ENCODE data around the gene CIB4. TPM values are rescaled to one million over a fixed set of nuclear protein-coding genes. Genes with fewer than 3 reads are reported as not detected.

The CIB4 gene
- total RNA-seq, 1 experiment from 2014 or later: not detected

DNA sequence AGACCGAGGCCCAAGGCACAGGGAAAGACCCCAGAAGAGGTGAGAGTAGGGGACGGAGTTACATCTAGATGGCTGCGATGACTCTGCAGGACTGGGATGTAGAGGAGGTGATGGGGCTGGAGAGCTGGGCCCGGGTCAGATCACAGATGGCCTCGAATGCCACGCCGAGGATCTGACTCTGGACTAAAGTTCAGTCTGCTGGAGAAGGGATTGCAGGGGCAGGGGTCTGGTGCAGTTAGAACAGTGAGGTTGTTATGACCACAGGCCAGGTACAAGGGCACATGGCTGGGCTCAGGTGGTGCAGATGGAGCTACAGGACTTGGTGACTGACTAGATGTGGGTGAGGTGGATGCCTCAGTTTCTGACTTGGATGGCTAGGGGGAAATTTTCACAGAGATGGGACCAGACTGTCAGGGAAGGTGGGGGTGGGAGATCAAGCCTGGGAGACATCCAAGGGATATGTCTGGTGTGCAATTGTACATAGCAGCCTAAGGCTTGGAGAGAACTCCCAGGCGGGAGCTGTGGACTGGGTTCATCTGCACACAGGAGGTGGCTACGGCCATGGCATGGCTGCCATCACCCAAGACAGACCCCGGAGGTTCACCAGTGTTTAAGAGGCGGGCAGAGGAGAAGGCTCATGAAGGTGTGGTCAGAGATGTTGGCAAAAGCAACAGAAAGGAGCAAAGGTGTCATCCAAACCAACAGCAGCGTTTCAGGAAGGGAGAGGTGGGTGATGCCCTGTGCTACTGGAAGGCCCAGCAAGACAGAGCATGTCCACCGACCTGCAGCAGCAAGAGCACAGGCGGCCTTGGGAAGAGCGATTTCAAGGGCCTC, 66.9 kb downstream of the CIB4 start:
- DNase-seq (ENCODE audit: low spot score): no peak
- ChIA-PET CTCF (no interaction called here), POLR2A (ENCODE audit: low non-redundant PET) (no interaction called here)
- Histone ChIP-seq H3K27me3 (replicated peaks; ENCODE audit: insufficient read depth, low read depth, low read length, poor library complexity) (peaks cover 8% of the 10 kb centered on the region), H3K9me3 (ENCODE audit: low read depth, low read length, poor library complexity, severe bottlenecking) (no peaks in the 10 kb centered on the region), H3K36me3 (ENCODE audit: insufficient read depth, low read length, poor library complexity, severe bottlenecking) (no peaks in the 10 kb centered on the region), H3K4me3 (ENCODE audit: low read depth, low read length, poor library complexity, severe bottlenecking) (no peak overlapping the region), H3K4me1 (ENCODE audit: insufficient read depth, low read length, poor library complexity, severe bottlenecking) (no peaks in the 10 kb centered on the region), H3K27ac (ENCODE audit: low read depth, low read length, poor library complexity, severe bottlenecking) (no peak overlapping the region)
- BruUV-seq (replicated peaks): no TSS peak
- intact Hi-C loops (cut with micrococcal nuclease; ENCODE audit: unreplicated experiment): no loop called here
- TF ChIP-seq, protein P1, sequence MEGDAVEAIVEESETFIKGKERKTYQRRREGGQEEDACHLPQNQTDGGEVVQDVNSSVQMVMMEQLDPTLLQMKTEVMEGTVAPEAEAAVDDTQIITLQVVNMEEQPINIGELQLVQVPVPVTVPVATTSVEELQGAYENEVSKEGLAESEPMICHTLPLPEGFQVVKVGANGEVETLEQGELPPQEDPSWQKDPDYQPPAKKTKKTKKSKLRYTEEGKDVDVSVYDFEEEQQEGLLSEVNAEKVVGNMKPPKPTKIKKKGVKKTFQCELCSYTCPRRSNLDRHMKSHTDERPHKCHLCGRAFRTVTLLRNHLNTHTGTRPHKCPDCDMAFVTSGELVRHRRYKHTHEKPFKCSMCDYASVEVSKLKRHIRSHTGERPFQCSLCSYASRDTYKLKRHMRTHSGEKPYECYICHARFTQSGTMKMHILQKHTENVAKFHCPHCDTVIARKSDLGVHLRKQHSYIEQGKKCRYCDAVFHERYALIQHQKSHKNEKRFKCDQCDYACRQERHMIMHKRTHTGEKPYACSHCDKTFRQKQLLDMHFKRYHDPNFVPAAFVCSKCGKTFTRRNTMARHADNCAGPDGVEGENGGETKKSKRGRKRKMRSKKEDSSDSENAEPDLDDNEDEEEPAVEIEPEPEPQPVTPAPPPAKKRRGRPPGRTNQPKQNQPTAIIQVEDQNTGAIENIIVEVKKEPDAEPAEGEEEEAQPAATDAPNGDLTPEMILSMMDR (conservative IDR thresholded peaks at IDR 0.05; ENCODE audit: low read depth, low read length): no peak
- no peak for TF ChIP-seq EZH2 (IDR thresholded peaks at IDR 0.05; ENCODE audit: borderline replicate concordance, low read depth, low read length, poor library complexity, severe bottlenecking)

DNA sequence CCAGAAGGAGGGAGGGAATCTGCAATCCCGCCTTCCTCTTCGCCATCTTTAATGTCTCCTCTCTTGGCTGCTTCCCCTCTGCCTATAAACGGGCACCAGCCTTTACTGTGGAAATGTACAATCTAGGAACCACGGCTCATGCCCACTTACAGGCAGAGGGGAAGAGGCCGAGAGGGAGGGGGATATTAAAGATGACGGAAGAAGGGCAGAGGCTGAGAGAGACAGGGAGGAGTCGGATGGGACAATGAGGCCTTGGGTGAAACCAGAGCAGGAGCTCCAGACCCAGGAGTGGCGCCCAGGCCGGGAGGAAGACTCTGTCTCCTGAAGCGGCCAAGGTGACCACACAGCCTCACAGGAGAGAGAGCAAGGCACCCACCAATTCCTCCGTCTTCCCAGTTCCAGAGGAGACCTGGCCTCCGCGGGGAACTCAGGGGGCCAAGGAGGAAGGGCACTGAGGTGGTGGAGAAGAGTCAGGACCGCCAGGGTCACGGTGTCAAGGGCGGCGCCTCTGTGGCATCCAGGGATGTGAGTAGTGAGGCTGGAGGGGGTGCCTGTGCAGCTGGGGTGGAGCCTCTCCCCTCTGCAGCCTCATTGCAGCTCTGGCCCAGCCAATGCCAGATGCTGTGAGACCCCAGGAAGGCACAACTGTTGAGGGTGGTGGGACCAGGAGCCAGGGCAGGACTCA, 67.8 kb downstream of the CIB4 start:
- CTCF ChIA-PET: no interaction called here
- no peak for DNase-seq (ENCODE audit: low spot score)
- intact Hi-C loops (cut with micrococcal nuclease; ENCODE audit: unreplicated experiment): no loop called here
- Histone ChIP-seq H3K27me3 (replicated peaks; ENCODE audit: insufficient read depth, low read depth, low read length, poor library complexity) (peaks cover 8% of the 10 kb centered on the region), H3K27ac (ENCODE audit: low read depth, low read length, poor library complexity, severe bottlenecking) (no peak overlapping the region), H3K36me3 (ENCODE audit: insufficient read depth, low read length, poor library complexity, severe bottlenecking) (no peaks in the 10 kb centered on the region), H3K4me3 (ENCODE audit: low read depth, low read length, poor library complexity, severe bottlenecking) (no peak overlapping the region), H3K9me3 (ENCODE audit: low read depth, low read length, poor library complexity, severe bottlenecking) (no peaks in the 10 kb centered on the region), H3K4me1 (ENCODE audit: insufficient read depth, low read length, poor library complexity, severe bottlenecking) (no peaks in the 10 kb centered on the region)
- no TSS peak for BruUV-seq (replicated peaks)
- no peak for TF ChIP-seq EZH2 (IDR thresholded peaks at IDR 0.05; ENCODE audit: borderline replicate concordance, low read depth, low read length, poor library complexity, severe bottlenecking)
- TF ChIP-seq, protein P1 (conservative IDR thresholded peaks at IDR 0.05; ENCODE audit: low read depth, low read length): no peak
- POLR2A ChIA-PET (ENCODE audit: low non-redundant PET): no interaction called here

DNA sequence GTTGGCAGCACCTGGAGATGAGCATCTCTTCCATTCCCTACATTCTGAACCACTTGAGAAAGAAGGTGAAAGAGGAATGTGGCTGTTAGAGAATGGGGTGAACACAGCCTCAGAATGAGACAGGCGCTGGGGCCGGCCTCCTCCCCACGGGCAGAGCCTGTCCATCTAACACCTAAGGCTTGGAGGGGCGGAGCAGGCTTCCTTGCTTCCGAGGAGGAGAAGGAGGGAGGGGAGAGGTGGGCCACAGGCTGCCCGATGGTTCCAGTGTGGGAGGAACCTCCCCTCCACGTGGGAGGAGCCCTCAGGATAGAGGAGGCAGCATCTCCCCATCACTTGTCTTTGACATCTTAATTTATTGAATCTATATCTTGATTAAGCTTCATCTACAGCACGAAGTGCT, 68.6 kb downstream of the CIB4 start:
- no TSS peak for BruUV-seq (replicated peaks)
- no peak for DNase-seq (ENCODE audit: low spot score)
- H3K36me3 ChIP-seq (ENCODE audit: insufficient read depth, low read length, poor library complexity, severe bottlenecking): no peaks in the 10 kb centered on the region
- peaks cover 8% of the 10 kb centered on the region for H3K27me3 ChIP-seq (replicated peaks; ENCODE audit: insufficient read depth, low read depth, low read length, poor library complexity)
- no peak for TF ChIP-seq EZH2 (IDR thresholded peaks at IDR 0.05; ENCODE audit: borderline replicate concordance, low read depth, low read length, poor library complexity, severe bottlenecking)
- TF ChIP-seq, protein P1 (conservative IDR thresholded peaks at IDR 0.05; ENCODE audit: low read depth, low read length): no peak
- no peaks in the 10 kb centered on the region for H3K9me3 ChIP-seq (ENCODE audit: low read depth, low read length, poor library complexity, severe bottlenecking)
- ChIA-PET CTCF (no interaction called here), POLR2A (ENCODE audit: low non-redundant PET) (no interaction called here)
- no peak overlapping the region for H3K27ac ChIP-seq (ENCODE audit: low read depth, low read length, poor library complexity, severe bottlenecking)
- intact Hi-C loops (cut with micrococcal nuclease; ENCODE audit: unreplicated experiment): no loop called here
- H3K4me3 ChIP-seq (ENCODE audit: low read depth, low read length, poor library complexity, severe bottlenecking): no peak overlapping the region
- H3K4me1 ChIP-seq (ENCODE audit: insufficient read depth, low read length, poor library complexity, severe bottlenecking): no peaks in the 10 kb centered on the region
